Measurements from ENCODE around the gene TMEM63B.
"Not testable (repeated sequence)": the region's sequence is repeated elsewhere in the genome, so short reads cannot be mapped to it uniquely, and the experiment has no call there.

Gene TMEM63B

GRCh38 chr6:44117397-44118128 is 9.8 kb upstream of the TMEM63B start:
- no peak for DNase-seq

GRCh38 chr6:44119704-44120262 is 7.6 kb upstream of the TMEM63B start:
- DNase-seq: no peak

GRCh38 chr6:44120692-44121443 is 6.5 kb upstream of the TMEM63B start:
- no peak for DNase-seq

GRCh38 chr6:44122801-44123200 is 4.6 kb upstream of the TMEM63B start:
- DNase-seq: peak; percentile 32

- DNase-seq: no peak
Measured at GRCh38 chr6:44123544-44123943, 3.8 kb upstream of the TMEM63B start.

GRCh38 chr6:44126320-44127149 is 819 bp upstream of the TMEM63B start:
- DNase-seq: peak; percentile 85

GRCh38 chr6:44128020-44128917 is 915 bp downstream of the TMEM63B start:
- no peak for DNase-seq

GRCh38 chr6:44129841-44130322 is 2.5 kb downstream of the TMEM63B start:
- no peak for DNase-seq

- no peak for DNase-seq
Measured at GRCh38 chr6:44131892-44132291, 4.5 kb downstream of the TMEM63B start.

GRCh38 chr6:44132476-44132875 is 5.1 kb downstream of the TMEM63B start:
- no peak for DNase-seq

GRCh38 chr6:44133003-44133931 is 5.9 kb downstream of the TMEM63B start:
- peak; percentile 43 for DNase-seq

GRCh38 chr6:44133981-44134711 is 6.8 kb downstream of the TMEM63B start:
- no peak for DNase-seq

- no peak for DNase-seq
Measured at GRCh38 chr6:44135173-44135758, 7.9 kb downstream of the TMEM63B start.

GRCh38 chr6:44135875-44136274 is 8.5 kb downstream of the TMEM63B start:
- no peak for DNase-seq

GRCh38 chr6:44138717-44139350 is 11.5 kb downstream of the TMEM63B start:
- no peak for DNase-seq

- no peak for DNase-seq
Measured at GRCh38 chr6:44139351-44139743, 12.0 kb downstream of the TMEM63B start.

- no peak for DNase-seq
Measured at GRCh38 chr6:44142835-44143234, 15.5 kb downstream of the TMEM63B start.

GRCh38 chr6:44143731-44144130 is 16.4 kb downstream of the TMEM63B start:
- DNase-seq: no peak

GRCh38 chr6:44144536-44144935 is 17.2 kb downstream of the TMEM63B start:
- not testable (repeated sequence) for DNase-seq

Data from fibroblast of skin of right biceps (primary cell).